Vagina (tissue), 2 donors: ENCODE measurements around the gene HAO1.

Experiments used
- POLR2A ChIP-seq, 2 donors: fragments of 450-650 bp; IDR thresholded peaks; one replicate each; pipeline ENCODE4 v1.6.1; 2017; ENCODE audit warnings: antibody characterized with exemption in 2 of 2, mild to moderate bottlenecking in 2 of 2, moderate library complexity in 2 of 2
- POLR2AphosphoS5 ChIP-seq, 2 donors: sonication (generic); formaldehyde crosslinking; IDR thresholded peaks; one replicate each; pipeline ENCODE4 v1.9.0; 2017; ENCODE audit warnings: antibody characterized with exemption in 2 of 2, mild to moderate bottlenecking in 2 of 2, low read depth in 1 of 2; ENCODE audit not compliant: insufficient read depth in 1 of 2
- TF ChIP-seq, protein P1 (sequence below), 3 experiments: fragments of 450-650 bp in 2 of 3; fragments of 200-600 bp in 1 of 3; sonication (generic) in 1 of 3; IDR thresholded peaks; one replicate each; pipeline ENCODE4 v1.5.1; 2017 to 2019; ENCODE audit warnings: antibody characterized with exemption in 3 of 3, mild to moderate bottlenecking in 2 of 3, moderate library complexity in 2 of 3

DNA sequence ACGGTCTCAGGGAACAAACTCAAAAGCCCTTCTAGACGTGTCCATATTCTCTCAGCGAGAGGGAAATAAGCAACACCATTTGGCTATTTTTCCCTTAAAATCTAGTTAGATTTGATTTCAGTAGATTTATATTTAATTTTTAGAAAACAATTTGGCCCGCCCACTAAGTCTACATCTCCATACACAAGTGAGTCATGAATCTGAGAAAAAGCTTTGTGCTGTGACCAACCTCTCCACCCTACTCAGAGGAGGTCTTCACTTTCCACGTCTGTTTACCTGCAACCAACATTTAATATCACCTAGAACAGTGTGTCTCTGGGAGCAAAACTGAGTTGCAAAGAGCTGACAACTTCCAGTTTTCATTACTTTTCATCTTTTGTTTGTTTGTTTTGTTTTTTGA, 48.6 kb downstream of the HAO1 start:
- TF ChIP-seq, protein P1, sequence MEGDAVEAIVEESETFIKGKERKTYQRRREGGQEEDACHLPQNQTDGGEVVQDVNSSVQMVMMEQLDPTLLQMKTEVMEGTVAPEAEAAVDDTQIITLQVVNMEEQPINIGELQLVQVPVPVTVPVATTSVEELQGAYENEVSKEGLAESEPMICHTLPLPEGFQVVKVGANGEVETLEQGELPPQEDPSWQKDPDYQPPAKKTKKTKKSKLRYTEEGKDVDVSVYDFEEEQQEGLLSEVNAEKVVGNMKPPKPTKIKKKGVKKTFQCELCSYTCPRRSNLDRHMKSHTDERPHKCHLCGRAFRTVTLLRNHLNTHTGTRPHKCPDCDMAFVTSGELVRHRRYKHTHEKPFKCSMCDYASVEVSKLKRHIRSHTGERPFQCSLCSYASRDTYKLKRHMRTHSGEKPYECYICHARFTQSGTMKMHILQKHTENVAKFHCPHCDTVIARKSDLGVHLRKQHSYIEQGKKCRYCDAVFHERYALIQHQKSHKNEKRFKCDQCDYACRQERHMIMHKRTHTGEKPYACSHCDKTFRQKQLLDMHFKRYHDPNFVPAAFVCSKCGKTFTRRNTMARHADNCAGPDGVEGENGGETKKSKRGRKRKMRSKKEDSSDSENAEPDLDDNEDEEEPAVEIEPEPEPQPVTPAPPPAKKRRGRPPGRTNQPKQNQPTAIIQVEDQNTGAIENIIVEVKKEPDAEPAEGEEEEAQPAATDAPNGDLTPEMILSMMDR (IDR thresholded peaks at IDR 0.05), result no peak
- TF ChIP-seq POLR2AphosphoS5 (IDR thresholded peaks at IDR 0.05; ENCODE audit: insufficient read depth in 1 of 2, low read depth in 1 of 2), result no peak
- no peak for TF ChIP-seq POLR2A (IDR thresholded peaks at IDR 0.05)
